OCI-M1 (cell line): ENCODE data around the gene PRKX.
"Not testable (repeated sequence)": the region's sequence is repeated elsewhere in the genome, so short reads cannot be mapped to it uniquely, and the experiment has no call there.

ENCODE experiments used
- DNase-seq: peaks from one replicate; lab custom pipeline; 2025; lab: John Stamatoyannopoulos, UW

PRKX gene

GRCh38 chrX:3713225-3713936, at the start of gene PRKX:
TSS of gene PRKX (minus strand) at chrX:3713649. CDS start at chrX:3713253, 396 bp downstream.
- DNase-seq, result peak; percentile 74

- no peak for DNase-seq
Measured at GRCh38 chrX:3763111-3763510, 49.7 kb upstream of the PRKX start.

- no peak for DNase-seq
Measured at GRCh38 chrX:3757510-3758025, 44.1 kb upstream of the PRKX start.

- DNase-seq, result peak; percentile 17
Measured at GRCh38 chrX:3748052-3748559, 34.7 kb upstream of the PRKX start.

GRCh38 chrX:3743801-3744439, 30.5 kb upstream of the PRKX start:
- DNase-seq, result peak; percentile 44

GRCh38 chrX:3740946-3741345, 27.5 kb upstream of the PRKX start:
- DNase-seq, result not testable (repeated sequence)

GRCh38 chrX:3738509-3738908, 25.1 kb upstream of the PRKX start:
- DNase-seq, result peak; percentile 36

- not testable (repeated sequence) for DNase-seq
Measured at GRCh38 chrX:3736536-3736935, 23.1 kb upstream of the PRKX start.

GRCh38 chrX:3735891-3736290, 22.4 kb upstream of the PRKX start:
- not testable (repeated sequence) for DNase-seq

- DNase-seq, result not testable (repeated sequence)
Measured at GRCh38 chrX:3734456-3734855, 21.0 kb upstream of the PRKX start.

GRCh38 chrX:3733043-3733430, 19.6 kb upstream of the PRKX start:
- DNase-seq, result no peak

- peak; percentile 2 for DNase-seq
Measured at GRCh38 chrX:3732326-3733042, 19.0 kb upstream of the PRKX start.

- peak; percentile 5 for DNase-seq
Measured at GRCh38 chrX:3728454-3728853, 15.0 kb upstream of the PRKX start.

- DNase-seq, result not testable (repeated sequence)
Measured at GRCh38 chrX:3723460-3723859, 10.0 kb upstream of the PRKX start.

- DNase-seq, result peak; percentile 3
Measured at GRCh38 chrX:3717742-3718420, 4.4 kb upstream of the PRKX start.

GRCh38 chrX:3715921-3716320, 2.5 kb upstream of the PRKX start:
- DNase-seq, result no peak

GRCh38 chrX:3714706-3715479, 1.4 kb upstream of the PRKX start:
- DNase-seq, result not testable (repeated sequence)

GRCh38 chrX:3713937-3714434, 537 bp upstream of the PRKX start:
- DNase-seq, result no peak

GRCh38 chrX:3712870-3713224, 602 bp downstream of the PRKX start:
- DNase-seq, result no peak

GRCh38 chrX:3712051-3712869, 1.2 kb downstream of the PRKX start:
- peak; percentile 45 for DNase-seq
